Measurements from ENCODE around the gene PPARG. TPM values are rescaled to one million over a fixed set of nuclear protein-coding genes. Genes with fewer than 3 reads are reported as not detected.
A peak's percentile ranks its signal among the peaks of the same experiment; 100 is the strongest.

Gene PPARG
- total and polyA plus RNA-seq, 8 donors: 3.3 to 52.0 (median 5.4) TPM

DNA sequence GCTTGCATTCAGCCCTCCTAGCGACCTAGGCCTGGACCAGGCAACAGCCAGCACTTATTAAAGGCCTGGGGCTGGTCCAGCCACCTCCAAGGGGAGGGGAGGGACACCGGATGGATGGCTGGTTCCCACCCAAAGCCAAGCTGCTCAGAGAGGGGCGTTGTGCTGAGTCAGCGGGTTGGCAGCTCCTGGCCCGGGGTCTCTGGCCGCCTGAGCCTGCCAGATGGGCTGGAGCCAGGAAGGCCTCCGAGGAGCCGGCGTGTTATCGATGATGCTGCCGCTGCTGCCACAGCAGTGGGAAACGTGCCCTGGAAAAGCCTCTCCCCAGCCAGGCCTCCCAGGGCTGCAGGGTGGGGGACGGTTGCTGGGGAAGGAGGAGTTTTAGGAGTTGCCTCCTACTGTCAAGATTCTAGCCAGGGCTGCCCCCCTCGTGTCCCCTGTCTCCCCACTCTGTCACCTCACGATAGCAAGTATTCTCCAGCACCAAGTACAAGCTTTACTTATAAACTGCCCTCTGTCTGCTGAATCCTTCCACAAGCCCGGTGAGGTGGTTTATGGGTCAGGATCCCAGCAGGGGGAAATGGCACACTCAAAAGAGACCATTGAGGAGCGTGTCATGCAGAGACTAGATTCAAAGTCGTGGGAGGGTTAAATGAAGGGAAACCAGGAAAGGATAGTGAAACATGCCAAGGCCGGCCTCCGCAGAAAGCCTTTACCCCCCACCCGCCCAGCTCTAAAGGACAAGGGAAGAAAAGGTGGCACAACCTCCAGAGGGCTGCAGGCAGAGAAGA, 152.3 kb downstream of the PPARG start:
- DNase-seq (peak; percentile 50 to 95 (median 80)), ATAC-seq (peak; percentile 61)
- no peak overlapping the region for H3K4me3 ChIP-seq
- TF ChIP-seq, protein P1, sequence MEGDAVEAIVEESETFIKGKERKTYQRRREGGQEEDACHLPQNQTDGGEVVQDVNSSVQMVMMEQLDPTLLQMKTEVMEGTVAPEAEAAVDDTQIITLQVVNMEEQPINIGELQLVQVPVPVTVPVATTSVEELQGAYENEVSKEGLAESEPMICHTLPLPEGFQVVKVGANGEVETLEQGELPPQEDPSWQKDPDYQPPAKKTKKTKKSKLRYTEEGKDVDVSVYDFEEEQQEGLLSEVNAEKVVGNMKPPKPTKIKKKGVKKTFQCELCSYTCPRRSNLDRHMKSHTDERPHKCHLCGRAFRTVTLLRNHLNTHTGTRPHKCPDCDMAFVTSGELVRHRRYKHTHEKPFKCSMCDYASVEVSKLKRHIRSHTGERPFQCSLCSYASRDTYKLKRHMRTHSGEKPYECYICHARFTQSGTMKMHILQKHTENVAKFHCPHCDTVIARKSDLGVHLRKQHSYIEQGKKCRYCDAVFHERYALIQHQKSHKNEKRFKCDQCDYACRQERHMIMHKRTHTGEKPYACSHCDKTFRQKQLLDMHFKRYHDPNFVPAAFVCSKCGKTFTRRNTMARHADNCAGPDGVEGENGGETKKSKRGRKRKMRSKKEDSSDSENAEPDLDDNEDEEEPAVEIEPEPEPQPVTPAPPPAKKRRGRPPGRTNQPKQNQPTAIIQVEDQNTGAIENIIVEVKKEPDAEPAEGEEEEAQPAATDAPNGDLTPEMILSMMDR (IDR thresholded peaks at IDR 0.05): no peak
- H3K27me3 ChIP-seq: peaks cover 0 to 13% of the 10 kb centered on the region in 2 donors
- no peaks in the 10 kb centered on the region for H3K9me3 ChIP-seq
- H3K27ac ChIP-seq: no peak overlapping the region
- H3K36me3 ChIP-seq: no peaks in the 10 kb centered on the region
- intact Hi-C loops (cut with DNase I): no loop called here
- H3K4me1 ChIP-seq: no peaks in the 10 kb centered on the region

DNA sequence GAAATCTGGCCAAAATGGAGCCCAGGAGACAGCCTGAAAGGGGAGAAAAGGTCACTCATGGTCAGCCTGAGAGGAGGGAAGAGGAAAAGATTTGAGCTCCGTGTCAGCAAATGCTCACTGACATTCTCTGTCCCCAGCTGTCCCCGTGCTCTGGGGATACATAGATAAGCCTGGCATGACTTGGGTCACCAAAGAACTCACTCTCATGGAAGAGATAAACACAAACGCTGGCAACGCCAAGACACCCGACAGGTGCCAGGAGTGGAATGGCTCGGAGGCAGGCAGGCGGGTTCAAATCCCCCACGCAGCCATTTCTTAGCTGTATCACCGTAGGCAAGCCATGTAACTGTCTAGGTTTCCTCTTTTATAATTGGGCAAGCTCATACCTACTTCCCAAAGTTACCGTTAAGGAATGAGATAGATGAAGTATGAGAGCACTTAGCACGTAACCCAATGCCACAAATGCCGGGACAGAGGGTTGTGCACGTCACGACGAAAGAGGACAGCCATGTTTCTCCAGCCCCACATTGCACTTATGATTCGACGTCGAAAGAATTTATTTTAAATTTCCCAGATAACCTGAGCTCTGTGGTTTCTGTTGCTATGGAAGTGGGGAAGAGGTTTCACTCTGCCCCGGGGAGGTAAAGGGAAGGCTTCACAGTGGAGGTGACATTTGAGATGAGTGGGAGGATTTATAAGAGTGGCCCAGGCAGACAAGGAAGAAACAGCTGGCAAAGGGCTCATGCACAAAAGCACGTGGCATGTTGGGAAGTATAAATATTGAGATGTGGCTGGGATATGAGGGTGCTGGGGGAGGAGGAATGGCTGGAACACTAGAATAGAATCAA, 154.0 kb downstream of the PPARG start:
- Histone ChIP-seq H3K36me3 (no peaks in the 10 kb centered on the region), H3K27ac (no peak overlapping the region), H3K9me3 (no peaks in the 10 kb centered on the region), H3K4me1 (no peaks in the 10 kb centered on the region), H3K27me3 (peaks cover 0 to 13% of the 10 kb centered on the region in 2 donors), H3K4me3 (no peak overlapping the region)
- DNase-seq (no peak), ATAC-seq (no peak)
- intact Hi-C loops (cut with DNase I): no loop called here
- TF ChIP-seq, protein P1 (IDR thresholded peaks at IDR 0.05): no peak

DNA sequence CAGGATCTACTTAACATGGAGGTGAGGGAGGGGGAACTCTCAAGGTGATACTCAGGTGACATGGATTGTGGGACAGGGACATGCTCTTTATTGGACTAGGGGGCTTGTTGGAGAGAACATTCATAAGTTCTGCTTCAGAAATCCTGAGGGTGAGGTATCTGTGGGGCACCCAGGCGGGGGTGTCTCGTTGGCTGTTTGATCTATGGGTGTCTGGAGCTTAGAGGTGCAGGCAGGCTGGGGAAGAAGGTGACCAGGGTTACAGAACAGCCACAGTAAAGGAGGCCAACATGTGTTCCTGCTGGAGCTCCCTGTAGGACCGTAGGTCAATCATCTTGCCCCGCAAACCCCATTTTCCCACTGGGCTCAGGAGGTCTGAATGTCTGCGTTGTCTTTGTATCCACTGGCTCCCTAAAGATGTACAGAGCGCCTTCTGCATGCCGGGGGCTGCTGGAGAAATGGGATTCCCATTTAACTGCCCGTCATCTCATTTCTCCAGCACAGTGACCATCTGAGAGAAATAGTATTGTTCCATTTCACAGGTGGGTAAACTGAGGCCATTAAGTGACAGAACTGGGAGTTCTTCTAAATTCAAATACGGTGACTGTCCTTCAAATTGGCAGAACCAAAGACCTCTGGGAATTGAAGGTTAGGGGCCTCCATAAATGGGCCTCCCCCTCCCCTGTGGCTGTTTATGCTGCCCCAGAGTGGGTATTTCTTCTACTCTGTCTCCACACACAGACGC, 155.1 kb downstream of the PPARG start:
- no peaks in the 10 kb centered on the region for H3K9me3 ChIP-seq
- H3K36me3 ChIP-seq: no peaks in the 10 kb centered on the region
- ATAC-seq: no peak
- DNase-seq: no peak
- no peaks in the 10 kb centered on the region for H3K4me1 ChIP-seq
- intact Hi-C loops (cut with DNase I): no loop called here
- no peak overlapping the region for H3K27ac ChIP-seq
- TF ChIP-seq, protein P1 (IDR thresholded peaks at IDR 0.05): no peak
- no peak overlapping the region for H3K4me3 ChIP-seq
- H3K27me3 ChIP-seq: peaks cover 0 to 13% of the 10 kb centered on the region in 2 donors

DNA sequence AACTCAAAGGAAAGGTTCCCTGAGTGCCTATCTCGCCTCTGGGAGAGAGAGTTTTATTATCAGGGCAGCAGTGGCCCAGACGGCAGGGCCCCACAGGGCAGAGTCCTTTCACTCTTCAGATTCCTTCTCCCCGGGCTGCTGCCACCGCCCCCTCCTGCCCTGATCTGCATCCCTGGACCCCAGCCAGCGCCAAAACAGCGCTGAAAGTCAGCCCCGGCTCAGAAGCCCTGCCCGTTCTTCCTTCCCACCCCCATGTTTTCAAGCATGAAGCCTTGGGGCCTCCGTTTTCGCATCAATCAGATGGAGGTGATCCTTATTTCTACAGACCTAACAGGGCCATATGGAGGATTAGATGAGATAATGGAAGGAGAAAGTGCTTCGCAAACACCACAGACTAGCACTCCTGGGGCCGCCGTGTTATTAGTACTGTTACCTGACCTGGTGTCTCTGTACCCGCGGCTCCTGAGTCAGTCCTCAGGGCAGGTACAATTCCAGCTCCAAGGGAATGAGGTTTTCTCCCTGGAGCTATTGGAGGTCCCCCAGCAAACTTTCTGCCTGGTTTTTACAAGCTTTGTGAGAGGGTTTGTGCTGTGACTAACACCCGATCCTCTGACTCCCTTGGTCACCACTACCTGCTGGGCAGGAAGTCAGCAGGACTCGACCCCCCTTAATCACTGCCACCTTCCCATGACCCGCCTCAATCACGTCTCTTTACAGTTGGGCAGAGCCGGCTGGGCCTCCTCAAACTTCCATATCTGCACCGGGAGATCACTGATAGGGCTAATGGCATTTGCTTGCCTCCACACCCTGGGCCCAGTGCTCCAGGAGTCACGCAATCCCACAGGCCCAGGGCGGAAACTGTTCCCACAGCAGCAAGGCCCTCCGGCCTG, 156.0 kb downstream of the PPARG start:
- H3K4me3 ChIP-seq: no peak overlapping the region
- TF ChIP-seq, protein P1 (IDR thresholded peaks at IDR 0.05): no peak
- no peak overlapping the region for H3K27ac ChIP-seq
- no peaks in the 10 kb centered on the region for H3K9me3 ChIP-seq
- ATAC-seq (no peak), DNase-seq (peak in 1 of 4 donors; percentile 40)
- H3K27me3 ChIP-seq: peaks cover 0 to 13% of the 10 kb centered on the region in 2 donors
- no peaks in the 10 kb centered on the region for H3K4me1 ChIP-seq
- no peaks in the 10 kb centered on the region for H3K36me3 ChIP-seq
- intact Hi-C loops (cut with DNase I): no loop called here
